NCI-H748 (cell line): ENCODE data around the gene BMP6.

ENCODE experiments used
- DNase-seq: peaks from one replicate; lab custom pipeline; 2025; ENCODE audit not compliant: unreplicated experiment; lab: John Stamatoyannopoulos, UW

Gene BMP6

GRCh38 chr6:7719364-7719850 is 6.5 kb upstream of the BMP6 start:
- DNase-seq: no peak

GRCh38 chr6:7720346-7720745 is 5.6 kb upstream of the BMP6 start:
- no peak for DNase-seq

DNA sequence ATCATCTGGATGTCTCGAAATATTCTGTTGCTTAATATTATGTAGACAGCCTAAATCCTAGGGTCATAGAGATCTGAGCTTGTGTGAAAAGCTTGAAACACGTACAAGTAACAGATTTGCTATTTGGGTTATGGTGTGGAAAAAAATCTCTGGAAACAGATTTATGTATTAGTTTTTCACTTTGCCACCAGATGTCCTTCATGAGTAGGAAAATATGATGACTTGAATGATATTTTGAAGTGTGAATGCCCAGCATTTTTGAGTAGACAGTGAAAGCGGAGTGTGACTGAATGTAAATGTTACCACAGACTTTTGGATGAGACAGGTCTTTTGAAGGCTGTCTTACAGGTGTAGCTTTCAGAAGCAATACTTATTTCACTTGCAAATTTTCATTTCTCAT is 4.2 kb upstream of the BMP6 start:
- peak; percentile 60 for DNase-seq

GRCh38 chr6:7723041-7723447 is 2.9 kb upstream of the BMP6 start:
- peak; percentile 83 for DNase-seq

GRCh38 chr6:7723554-7723953 is 2.3 kb upstream of the BMP6 start:
- peak; percentile 14 for DNase-seq

- peak; percentile 31 for DNase-seq
Measured at GRCh38 chr6:7725412-7725811, 487 bp upstream of the BMP6 start.

- DNase-seq: peak; percentile 73
Measured at GRCh38 chr6:7726416-7727085, 652 bp downstream of the BMP6 start.

DNA sequence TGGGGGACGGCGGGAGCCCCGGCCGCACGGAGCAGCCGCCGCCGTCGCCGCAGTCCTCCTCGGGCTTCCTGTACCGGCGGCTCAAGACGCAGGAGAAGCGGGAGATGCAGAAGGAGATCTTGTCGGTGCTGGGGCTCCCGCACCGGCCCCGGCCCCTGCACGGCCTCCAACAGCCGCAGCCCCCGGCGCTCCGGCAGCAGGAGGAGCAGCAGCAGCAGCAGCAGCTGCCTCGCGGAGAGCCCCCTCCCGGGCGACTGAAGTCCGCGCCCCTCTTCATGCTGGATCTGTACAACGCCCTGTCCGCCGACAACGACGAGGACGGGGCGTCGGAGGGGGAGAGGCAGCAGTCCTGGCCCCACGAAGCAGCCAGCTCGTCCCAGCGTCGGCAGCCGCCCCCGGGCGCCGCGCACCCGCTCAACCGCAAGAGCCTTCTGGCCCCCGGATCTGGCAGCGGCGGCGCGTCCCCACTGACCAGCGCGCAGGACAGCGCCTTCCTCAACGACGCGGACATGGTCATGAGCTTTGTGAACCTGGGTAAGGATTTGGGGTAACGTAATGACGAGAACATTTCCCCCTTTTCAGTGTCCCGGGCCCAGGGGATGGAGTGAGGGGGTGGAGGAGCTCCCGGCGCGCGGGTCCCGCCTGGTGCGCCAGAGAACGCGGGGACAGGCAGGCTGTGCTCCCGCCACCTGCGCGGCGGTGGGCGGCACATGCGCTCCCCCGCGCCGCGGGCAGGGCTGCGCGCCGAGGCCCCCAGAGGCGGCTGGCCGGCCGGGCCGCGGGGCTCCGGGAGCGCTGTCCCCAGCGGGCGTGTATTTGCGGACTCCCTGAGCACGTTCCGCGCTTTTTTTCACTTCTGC is 1.4 kb downstream of the BMP6 start:
- DNase-seq: peak; percentile 70

GRCh38 chr6:7727946-7728854 is 2.3 kb downstream of the BMP6 start:
- DNase-seq: peak; percentile 82

- peak; percentile 31 for DNase-seq
Measured at GRCh38 chr6:7728855-7729590, 3.1 kb downstream of the BMP6 start.

- no peak for DNase-seq
Measured at GRCh38 chr6:7730001-7730783, 4.3 kb downstream of the BMP6 start.

- no peak for DNase-seq
Measured at GRCh38 chr6:7730784-7731227, 4.9 kb downstream of the BMP6 start.

DNA sequence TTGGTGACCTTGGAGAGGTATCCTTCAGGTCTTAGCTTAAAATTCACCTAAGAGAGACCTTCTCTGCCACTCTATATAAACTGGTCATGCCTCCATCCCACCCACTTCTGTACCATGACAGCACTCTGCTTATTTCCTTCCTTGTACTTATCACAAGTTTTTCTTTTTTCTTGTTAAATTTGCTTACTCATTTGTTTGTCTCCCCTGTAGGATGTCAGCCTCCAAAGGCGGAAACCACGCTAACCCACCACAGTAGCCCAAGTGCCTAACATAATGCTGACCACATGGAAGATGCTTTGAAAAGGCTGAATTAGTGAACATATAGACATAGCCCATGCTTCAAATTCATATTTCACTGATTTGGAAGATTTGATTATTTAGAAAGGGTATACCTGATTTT is 5.4 kb downstream of the BMP6 start:
- no peak for DNase-seq

GRCh38 chr6:7732228-7732627 is 6.3 kb downstream of the BMP6 start:
- DNase-seq: no peak

DNA sequence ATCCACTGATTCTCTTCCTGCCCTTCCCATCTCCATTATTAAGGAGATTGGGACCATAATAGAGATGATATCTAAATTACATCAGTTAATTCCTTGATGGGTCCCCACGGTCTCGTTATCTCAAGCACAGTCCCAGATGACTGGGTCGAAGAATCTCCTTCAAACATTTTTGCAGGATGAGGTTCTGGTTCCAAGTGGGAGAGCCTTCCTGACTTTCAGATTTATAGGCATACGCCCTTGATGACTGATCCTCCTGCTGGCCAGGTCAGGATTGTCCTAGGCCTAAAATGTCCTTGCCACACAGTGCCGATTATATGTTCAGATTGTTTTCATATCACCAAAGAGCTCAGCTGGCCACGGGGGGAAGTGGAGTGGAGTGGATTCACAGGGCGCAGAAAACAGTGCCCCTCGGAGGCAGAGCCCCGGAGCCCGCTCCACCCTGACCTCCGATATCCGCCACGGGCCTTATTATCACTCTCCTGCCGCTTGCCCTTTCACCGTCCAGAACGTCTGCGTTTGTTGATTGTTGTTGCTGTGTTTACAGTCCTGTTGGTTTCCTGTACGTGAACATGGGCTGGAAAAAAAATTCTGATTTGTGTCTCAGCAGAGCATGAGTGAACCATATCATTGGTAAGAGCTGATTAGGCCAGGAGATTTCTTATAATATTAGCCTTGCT is 8.9 kb downstream of the BMP6 start:
- DNase-seq: no peak

- no peak for DNase-seq
Measured at GRCh38 chr6:7737106-7737505, 11.2 kb downstream of the BMP6 start.

DNA sequence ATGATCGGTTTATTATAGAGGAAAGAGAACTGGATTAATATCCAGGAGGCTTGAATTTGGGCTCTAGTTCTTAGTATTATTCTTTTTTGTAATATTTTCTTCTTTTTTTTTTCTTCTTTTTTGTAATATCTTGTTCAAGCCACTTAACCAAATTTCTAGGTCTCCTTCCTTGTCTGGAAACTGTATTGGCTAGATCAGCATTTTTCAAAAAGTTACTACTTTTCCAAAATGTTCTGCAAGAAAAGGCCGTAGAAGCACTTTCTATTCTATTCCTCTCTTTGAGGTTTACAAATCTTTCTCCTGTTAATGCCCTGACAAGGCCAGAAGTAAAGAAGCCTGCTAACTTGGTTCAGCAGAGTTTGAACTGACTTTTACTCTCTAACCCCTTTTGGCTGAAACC is 12.0 kb downstream of the BMP6 start:
- no peak for DNase-seq

- peak; percentile 87 for DNase-seq
Measured at GRCh38 chr6:7742223-7742785, 16.4 kb downstream of the BMP6 start.

DNA sequence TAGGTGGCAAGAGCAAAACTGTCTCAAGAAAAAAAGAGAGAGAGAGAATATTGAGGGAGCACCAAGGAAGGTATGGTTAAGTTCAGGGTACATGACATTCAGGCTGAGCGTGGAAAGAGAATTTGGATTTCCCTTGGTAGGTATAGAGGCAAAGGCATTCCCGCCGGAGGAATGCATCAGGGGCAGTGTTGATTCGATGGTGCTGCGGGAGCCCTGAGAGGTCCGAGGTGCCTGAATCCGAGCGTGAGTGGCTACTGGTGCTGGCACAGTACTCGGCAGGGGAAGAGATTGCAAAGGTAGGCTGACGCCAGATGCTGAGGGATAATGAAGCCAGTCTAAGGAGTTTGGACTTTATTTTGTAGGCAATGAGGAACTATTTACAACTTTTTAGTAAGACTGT is 20.0 kb downstream of the BMP6 start:
- DNase-seq: no peak
